ENCODE data around the gene MAGI1.

MAGI1 gene

DNA sequence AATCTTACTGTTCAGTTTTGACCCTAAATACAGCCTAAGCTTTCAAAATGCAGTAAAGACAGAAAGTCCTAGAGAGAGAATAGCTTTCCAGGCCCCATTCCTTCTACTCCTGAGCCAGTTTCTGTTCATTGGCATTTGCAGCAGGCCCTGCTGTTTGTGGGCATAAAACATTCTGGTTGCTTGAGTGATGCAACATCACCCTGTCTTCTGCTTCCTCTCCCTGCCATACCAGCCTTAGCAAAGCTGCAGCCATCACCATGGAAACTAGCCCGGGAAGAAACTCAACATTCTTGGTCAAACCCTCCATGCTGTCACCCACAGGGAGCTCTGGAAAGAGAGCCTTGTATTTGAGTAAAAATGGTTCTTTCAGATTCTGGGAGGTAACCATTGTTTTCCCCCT lies 325.7 kb downstream of the MAGI1 start:
- TF ChIP-seq, protein P1, sequence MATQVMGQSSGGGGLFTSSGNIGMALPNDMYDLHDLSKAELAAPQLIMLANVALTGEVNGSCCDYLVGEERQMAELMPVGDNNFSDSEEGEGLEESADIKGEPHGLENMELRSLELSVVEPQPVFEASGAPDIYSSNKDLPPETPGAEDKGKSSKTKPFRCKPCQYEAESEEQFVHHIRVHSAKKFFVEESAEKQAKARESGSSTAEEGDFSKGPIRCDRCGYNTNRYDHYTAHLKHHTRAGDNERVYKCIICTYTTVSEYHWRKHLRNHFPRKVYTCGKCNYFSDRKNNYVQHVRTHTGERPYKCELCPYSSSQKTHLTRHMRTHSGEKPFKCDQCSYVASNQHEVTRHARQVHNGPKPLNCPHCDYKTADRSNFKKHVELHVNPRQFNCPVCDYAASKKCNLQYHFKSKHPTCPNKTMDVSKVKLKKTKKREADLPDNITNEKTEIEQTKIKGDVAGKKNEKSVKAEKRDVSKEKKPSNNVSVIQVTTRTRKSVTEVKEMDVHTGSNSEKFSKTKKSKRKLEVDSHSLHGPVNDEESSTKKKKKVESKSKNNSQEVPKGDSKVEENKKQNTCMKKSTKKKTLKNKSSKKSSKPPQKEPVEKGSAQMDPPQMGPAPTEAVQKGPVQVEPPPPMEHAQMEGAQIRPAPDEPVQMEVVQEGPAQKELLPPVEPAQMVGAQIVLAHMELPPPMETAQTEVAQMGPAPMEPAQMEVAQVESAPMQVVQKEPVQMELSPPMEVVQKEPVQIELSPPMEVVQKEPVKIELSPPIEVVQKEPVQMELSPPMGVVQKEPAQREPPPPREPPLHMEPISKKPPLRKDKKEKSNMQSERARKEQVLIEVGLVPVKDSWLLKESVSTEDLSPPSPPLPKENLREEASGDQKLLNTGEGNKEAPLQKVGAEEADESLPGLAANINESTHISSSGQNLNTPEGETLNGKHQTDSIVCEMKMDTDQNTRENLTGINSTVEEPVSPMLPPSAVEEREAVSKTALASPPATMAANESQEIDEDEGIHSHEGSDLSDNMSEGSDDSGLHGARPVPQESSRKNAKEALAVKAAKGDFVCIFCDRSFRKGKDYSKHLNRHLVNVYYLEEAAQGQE (IDR thresholded peaks at IDR 0.05; ENCODE audit: insufficient replicate concordance, low read depth): no peak
- no peak for TF ChIP-seq GABPA (IDR thresholded peaks at IDR 0.05; ENCODE audit: low read depth)
- TF ChIP-seq, protein P2, sequence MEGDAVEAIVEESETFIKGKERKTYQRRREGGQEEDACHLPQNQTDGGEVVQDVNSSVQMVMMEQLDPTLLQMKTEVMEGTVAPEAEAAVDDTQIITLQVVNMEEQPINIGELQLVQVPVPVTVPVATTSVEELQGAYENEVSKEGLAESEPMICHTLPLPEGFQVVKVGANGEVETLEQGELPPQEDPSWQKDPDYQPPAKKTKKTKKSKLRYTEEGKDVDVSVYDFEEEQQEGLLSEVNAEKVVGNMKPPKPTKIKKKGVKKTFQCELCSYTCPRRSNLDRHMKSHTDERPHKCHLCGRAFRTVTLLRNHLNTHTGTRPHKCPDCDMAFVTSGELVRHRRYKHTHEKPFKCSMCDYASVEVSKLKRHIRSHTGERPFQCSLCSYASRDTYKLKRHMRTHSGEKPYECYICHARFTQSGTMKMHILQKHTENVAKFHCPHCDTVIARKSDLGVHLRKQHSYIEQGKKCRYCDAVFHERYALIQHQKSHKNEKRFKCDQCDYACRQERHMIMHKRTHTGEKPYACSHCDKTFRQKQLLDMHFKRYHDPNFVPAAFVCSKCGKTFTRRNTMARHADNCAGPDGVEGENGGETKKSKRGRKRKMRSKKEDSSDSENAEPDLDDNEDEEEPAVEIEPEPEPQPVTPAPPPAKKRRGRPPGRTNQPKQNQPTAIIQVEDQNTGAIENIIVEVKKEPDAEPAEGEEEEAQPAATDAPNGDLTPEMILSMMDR (IDR thresholded peaks at IDR 0.05; ENCODE audit: insufficient read depth, low read length): no peak
- TF ChIP-seq SPI1 (IDR thresholded peaks at IDR 0.05; ENCODE audit: borderline replicate concordance, low read depth): no peak
- no peak for TF ChIP-seq POLR2AphosphoS5 (IDR thresholded peaks at IDR 0.05; ENCODE audit: low read depth)
- H3K4me3 ChIP-seq (replicated peaks; ENCODE audit: insufficient read depth, low read length): no peak overlapping the region
- H3K27ac ChIP-seq (replicated peaks): no peak overlapping the region
- H3K27me3 ChIP-seq (ENCODE audit: insufficient read depth, poor library complexity, severe bottlenecking): no peaks in the 10 kb centered on the region
- peak in 1 of 2 experiments; percentile 21 for DNase-seq (ENCODE audit: low read depth in 1 of 2, low spot score in 1 of 2)

DNA sequence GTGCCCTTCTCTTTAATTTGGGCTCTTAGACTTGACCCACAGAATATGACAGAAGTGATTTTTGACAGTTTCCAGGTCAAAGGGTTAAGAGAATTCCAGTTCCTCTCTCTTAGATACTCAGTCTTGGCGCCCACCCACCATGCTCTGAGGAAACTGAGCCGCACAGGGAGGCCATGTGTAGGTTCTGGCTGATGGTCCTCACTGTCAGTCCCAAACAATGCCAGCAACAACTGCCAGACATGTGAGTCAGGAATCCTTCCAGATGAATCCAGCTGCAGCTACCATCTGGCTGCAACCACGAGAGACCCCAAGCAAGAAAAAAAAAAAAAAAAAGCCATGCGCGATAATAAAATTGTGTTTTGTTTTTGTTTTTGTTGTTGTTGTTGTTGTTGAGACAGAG lies 326.6 kb downstream of the MAGI1 start:
- DNase-seq (ENCODE audit: low read depth in 1 of 2, low spot score in 1 of 2): no peak
- no peak for TF ChIP-seq POLR2AphosphoS5 (IDR thresholded peaks at IDR 0.05; ENCODE audit: low read depth)
- TF ChIP-seq, protein P2 (IDR thresholded peaks at IDR 0.05; ENCODE audit: insufficient read depth, low read length): no peak
- TF ChIP-seq, protein P1 (IDR thresholded peaks at IDR 0.05; ENCODE audit: insufficient replicate concordance, low read depth): no peak
- no peak for TF ChIP-seq GABPA (IDR thresholded peaks at IDR 0.05; ENCODE audit: low read depth)
- TF ChIP-seq SPI1 (IDR thresholded peaks at IDR 0.05; ENCODE audit: borderline replicate concordance, low read depth): no peak
- Histone ChIP-seq H3K4me3 (replicated peaks; ENCODE audit: insufficient read depth, low read length) (no peak overlapping the region), H3K27me3 (ENCODE audit: insufficient read depth, poor library complexity, severe bottlenecking) (no peaks in the 10 kb centered on the region), H3K27ac (replicated peaks) (no peak overlapping the region)

DNA sequence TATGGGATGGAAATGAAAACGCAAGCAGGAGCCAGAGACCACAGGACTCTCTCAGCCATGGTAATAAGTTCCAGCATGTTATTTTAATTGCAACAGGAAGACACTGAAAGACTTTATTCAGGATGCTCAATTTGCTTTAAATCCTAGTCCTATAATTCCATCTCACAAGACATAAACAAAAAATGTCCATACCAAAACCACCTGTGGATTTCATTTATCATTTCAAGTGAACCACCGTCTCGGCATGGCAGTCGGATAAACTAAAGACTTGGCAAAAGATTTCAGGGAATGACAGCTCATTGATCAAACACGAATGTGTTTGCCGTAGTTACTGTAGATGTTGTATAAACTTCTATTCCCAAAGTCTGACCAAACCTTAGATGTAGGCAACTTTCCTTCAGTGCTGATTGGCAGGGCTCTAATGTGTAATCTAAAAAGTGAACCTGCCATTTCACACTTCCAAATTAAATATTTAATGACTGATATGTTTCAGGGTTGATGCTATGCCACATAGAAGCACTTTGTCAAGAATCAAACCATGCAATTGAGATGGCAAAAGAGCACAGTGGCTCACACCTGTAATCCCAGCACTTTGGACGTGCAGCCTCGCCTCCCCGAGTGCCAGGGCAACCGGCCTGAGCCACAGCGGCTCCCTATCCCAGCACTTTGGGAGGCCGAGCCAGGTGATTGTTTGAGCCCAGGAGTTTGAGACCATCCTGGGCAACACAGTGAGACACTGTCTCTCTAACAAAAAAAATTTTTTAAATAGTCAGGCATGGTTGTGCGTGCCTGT lies 331.7 kb downstream of the MAGI1 start:
- TF ChIP-seq SPI1 (IDR thresholded peaks at IDR 0.05; ENCODE audit: borderline replicate concordance, low read depth): no peak
- TF ChIP-seq, protein P2 (IDR thresholded peaks at IDR 0.05; ENCODE audit: insufficient read depth, low read length): no peak
- no peak for TF ChIP-seq GABPA (IDR thresholded peaks at IDR 0.05; ENCODE audit: low read depth)
- no peak for TF ChIP-seq POLR2AphosphoS5 (IDR thresholded peaks at IDR 0.05; ENCODE audit: low read depth)
- TF ChIP-seq, protein P1 (IDR thresholded peaks at IDR 0.05; ENCODE audit: insufficient replicate concordance, low read depth): no peak
- no peak for DNase-seq (ENCODE audit: low read depth in 1 of 2, low spot score in 1 of 2)

More for the DNA sequence above, 331.7 kb downstream of the MAGI1 start:
- Histone ChIP-seq H3K27ac (replicated peaks) (no peak overlapping the region), H3K27me3 (ENCODE audit: insufficient read depth, poor library complexity, severe bottlenecking) (no peaks in the 10 kb centered on the region), H3K4me3 (replicated peaks; ENCODE audit: insufficient read depth, low read length) (no peak overlapping the region)

Measured in HL-60 (cell line).